Measurements from ENCODE around the gene PLXNA4.

DNA sequence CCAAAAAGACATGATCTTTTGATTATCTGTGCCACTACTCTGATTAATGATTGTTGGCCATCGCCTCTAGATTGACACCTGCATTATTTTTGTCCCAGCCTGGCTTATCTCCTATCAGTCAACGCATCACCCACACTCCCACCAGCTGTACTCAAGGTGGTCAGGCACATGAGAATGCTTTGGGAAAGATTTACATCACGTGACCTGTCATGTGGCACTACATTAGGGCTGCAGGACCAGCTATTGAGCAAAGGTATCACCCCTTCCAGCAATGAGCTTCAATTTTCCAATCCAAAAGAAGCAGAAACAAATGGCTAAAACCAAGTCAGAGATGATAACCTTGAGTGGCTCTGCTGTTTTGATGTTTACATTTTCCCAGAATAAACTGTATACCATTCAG is 204.3 kb downstream of the PLXNA4 start:
- TF ChIP-seq, protein P1, sequence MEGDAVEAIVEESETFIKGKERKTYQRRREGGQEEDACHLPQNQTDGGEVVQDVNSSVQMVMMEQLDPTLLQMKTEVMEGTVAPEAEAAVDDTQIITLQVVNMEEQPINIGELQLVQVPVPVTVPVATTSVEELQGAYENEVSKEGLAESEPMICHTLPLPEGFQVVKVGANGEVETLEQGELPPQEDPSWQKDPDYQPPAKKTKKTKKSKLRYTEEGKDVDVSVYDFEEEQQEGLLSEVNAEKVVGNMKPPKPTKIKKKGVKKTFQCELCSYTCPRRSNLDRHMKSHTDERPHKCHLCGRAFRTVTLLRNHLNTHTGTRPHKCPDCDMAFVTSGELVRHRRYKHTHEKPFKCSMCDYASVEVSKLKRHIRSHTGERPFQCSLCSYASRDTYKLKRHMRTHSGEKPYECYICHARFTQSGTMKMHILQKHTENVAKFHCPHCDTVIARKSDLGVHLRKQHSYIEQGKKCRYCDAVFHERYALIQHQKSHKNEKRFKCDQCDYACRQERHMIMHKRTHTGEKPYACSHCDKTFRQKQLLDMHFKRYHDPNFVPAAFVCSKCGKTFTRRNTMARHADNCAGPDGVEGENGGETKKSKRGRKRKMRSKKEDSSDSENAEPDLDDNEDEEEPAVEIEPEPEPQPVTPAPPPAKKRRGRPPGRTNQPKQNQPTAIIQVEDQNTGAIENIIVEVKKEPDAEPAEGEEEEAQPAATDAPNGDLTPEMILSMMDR (conservative IDR thresholded peaks at IDR 0.05) = no peak
- no peak for TF ChIP-seq EZH2 (IDR thresholded peaks at IDR 0.05; ENCODE audit: low read depth)

All from PC-9 (cell line).